GM21423 (cell line): Measurements from ENCODE around the gene LHPP.

Experiments
- ATAC-seq: cut with Tn5 transposase; IDR thresholded peaks from one replicate; pipeline ENCODE4 v1.9.1; 2021; ENCODE audit warnings: mild to moderate bottlenecking, moderate library complexity; ENCODE audit not compliant: unreplicated experiment

The LHPP gene

DNA sequence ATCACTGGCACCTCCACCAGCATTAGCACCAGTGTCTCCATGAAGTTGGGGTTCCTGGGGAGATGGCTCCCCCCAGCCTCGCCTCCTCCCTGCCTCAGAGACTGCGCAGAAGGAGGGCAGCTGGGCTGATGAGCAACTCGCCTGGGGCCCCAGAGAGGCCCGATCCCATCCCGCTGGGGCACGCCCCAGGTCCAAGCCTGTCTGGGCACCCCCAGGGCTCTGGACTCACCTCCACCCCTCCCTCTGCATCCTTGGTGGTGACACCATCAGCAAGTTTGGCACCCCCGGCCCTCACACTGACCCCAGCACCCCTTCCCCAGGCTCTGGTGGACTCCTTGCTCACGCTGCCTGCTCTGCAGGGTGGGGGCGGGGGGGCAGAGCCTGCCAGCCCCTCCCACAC lies 89.5 kb downstream of the LHPP start:
- no peak for ATAC-seq

DNA sequence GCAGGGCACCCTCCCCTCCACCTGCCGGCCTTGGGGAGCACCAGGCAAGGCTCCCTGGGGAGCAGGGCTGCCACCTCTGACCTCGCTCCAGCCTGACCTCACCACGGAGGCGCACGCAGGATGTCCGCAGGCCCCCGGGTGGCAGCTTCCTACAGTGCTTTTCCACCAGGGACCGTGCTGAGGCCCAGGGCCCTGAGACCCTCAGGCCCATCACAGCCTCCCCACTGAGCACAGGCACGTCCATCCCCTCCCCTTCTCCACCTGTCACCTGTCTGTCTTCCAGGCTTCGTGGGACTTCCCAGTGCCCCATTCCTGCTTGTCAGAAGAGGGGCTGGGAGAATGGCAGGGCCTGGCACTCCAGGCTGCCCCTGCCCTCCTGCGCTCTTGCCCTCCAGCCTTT lies 90.1 kb downstream of the LHPP start:
- ATAC-seq, result no peak

DNA sequence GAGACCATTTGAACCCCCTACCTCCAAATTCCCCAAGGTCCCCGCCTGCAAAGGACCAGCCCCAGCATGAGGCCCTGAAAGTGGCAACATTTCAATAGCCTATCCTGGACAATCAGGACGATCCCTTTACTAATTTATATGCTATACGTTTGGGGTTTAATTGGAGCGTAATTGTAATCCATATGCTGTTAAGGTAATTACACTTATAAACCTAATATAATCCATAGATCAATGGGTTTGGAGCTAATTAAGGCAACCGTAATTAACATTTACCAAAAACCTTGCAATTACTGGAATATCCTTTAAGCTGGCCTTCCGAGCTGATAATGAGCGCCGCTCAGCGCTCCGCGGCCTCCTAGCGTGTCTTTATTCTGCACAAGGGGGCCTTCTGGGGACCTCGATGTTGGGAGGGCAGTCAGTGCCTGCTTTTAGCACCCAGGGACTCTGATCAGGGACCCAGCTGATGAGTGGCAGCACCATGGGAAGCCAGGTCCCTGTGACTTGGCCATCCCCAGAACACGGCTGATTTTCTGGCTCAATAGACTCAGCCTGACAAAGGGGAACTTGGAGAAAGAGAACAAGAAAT lies 91.2 kb downstream of the LHPP start:
- ATAC-seq, result no peak

DNA sequence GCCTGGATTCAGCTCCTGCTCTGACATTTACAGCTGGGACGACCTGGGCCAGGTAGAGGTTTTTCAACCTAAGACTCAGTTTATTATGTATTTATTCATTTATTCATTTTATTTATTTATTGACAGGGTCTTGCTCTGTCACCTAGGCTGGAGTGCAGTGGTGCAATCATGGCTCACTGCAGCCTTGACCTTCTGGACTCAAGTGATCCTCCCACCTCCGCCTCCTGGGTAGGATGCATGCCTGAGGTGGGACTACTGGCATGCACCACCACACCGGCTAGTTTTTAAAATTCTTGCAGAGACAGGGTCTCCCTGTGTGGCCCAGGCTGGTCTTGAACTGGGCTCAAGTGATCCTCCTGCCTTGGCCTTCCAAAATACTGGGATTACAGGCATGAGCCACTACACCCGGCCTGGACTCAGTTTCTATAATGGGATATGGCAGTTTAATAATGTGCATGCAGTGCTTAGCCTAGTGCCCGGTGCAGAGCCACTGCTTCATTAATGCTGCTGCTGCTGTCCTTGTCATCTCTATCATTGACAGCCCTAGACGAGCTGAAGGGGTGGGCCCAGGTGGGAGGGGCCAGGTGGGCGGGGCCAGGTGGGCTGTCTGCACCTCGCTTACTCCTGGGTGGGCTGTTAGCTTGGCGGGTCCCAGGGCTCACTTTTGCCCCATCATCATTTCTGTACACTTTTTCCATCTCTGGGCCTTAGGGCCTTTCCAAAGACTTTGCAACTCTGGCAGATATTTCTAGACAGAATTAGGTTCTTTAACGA lies 92.6 kb downstream of the LHPP start:
- no peak for ATAC-seq

DNA sequence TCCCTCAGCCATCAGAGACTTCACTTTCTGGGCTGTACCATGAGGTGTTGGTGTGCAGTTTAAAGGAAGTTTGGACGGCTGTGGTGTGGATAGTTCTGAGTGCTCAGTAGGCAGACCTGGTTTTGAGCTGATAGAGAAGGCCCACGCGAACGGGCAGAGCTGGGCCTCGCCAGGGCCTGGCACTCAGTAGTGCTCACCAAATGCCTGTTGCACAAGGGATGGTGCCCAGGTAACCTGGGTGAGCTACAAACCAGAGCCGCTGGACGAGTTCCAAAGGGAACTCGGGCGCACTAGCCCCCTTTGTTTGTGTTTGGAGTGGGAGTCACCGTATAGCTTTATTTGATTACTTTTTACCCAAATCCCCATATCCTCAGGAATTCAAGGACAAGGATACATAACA lies 95.5 kb downstream of the LHPP start:
- ATAC-seq, result no peak

DNA sequence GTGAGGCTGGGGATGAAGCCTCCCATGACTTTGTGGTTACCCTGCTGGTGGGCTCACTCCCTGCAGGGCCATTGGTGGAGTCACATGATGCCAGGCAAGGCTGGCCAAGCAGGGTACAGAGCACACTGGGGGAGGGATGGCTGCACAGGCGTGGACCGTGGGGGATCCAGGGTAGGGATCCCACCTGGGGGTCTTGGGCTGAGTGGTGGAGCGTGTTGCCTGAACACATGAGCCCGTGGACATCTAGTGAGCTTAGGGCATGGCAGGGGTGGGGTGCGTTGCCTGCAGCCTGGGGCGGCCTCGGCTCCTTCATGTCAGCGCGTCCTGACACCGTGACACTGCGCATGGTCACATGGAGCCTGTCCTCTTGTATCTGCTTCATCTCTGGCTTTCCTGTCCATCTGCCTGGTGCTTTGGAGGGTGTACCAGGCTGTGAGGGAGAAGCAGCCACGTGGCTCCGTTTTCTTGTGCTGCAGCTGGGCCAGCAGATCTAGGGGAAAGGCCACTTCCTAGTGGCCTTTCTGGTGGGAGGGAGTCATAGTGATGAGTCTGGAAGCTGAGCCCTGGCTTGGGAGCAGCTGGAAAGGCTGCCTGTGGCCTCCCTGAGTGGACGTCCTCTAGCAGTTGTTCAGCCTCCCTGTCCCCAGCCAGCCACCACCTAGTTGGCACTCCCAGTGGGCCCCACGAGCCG lies 96.2 kb downstream of the LHPP start:
- no peak for ATAC-seq

DNA sequence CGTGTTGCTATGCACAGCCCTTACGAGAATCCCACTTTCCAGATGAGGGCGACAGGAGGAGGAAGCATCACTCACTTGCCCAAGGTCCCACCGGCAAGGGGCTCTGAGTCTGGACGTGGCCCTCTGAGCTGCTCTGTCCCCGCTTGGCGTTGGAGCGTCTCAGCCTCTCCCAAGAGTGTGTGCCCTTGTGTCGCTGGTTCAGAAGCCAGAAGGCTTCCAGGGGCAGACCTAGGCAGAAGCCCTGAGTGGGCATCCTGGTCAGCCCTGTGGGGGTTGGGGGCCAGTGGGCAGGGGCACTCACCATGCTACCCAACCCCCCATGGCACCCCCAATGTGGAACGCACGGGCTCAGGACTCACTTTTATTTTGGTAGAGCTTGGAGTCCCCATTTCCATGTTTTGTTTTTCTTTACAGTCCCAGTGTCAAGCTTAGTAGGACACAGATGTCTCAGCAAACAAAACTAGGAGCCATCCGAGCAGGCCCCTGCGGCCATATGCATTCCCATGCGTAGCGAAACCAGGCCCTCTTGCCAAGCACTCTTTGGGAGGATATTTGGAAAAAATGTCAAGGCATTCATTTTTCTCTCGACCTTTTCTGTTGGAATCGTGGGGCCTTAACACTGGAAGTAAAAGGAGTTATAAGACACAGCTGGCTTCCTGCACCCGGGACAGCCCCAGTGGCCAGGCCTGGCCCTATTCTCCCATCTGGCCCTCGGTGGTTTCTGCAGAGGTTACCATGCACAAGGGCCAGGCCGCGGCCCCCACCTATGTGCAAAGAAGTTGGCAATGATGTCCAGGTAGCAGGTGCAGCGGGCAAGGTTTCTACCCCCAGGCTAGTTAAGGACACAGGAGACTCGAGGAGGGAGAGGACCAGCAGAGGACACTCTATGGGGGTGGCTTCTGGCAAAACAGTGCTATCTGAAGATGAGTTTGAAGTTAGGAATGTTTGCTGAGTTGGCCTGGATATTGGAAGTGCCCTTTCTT lies 97.0 kb downstream of the LHPP start:
- no peak for ATAC-seq

DNA sequence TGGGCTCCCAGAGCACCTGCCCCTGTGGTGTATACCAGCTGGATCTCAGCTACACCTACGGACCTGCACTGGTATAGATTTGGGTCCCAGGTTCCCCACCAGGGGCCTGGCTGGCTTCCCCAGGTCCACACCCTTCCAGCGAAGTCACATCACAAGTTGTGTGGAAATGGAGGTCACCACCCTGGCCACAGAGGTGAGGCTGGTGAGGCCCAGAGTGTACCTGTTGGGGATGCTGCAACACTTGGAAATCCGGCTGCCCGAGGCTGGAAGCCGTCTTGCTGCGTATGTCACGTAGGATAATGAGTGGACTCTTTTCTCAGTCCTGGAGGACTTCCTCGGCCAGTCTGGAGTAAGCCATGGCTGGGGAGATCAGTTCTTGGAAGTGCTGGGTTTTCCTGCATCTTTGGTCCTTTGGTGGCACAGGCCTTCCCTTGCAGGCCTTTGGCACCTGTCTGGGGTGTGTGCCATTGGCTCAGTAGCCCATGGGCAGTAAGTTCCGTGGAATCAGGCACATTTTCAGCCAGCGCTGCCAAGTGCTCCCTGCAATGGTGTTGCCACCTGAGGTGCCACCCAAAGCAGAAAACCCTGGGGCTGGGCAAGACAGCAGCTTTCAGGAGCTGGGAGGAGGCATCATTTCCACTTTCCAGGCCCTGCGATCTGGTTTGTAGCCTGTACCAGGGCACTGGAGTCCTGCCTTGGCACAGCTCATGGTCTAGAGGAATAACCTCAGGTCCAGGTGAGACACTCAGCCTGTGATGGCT lies 97.9 kb downstream of the LHPP start:
- ATAC-seq, result no peak

DNA sequence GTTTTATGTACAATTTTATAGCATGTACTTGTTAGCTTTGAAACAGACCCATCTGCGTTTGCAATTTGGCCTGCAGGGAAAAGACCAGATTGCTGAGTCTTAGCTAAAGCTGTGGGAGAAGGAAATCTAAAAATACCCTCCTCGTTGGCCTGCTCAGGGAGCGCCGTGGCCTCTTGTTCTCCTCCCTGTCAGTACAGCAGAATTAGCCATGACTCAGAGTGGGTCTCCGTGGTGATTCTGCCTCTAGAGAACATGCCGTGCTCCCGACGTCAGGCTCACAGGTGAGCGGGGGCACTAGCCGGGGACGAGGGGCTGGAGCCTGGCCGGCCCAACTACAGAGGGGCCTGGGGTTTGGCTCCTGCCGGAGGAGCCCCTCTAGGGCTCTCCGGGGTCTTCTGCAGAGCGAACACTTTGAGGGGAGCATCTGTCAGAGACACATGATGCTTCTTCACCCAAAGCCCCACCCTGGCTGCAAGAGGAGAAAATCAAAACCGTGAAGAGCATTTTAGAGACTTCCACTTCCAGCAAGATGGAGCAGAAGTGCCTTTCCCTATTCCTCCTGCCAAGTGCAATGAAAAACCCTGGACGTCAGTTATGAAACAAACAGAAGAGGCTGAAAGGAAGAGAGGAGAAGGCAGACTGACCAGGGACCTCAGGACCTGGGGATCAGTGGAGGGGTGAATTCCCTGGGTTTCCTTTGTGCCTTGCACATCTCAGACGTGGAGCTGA lies 98.9 kb downstream of the LHPP start:
- no peak for ATAC-seq

DNA sequence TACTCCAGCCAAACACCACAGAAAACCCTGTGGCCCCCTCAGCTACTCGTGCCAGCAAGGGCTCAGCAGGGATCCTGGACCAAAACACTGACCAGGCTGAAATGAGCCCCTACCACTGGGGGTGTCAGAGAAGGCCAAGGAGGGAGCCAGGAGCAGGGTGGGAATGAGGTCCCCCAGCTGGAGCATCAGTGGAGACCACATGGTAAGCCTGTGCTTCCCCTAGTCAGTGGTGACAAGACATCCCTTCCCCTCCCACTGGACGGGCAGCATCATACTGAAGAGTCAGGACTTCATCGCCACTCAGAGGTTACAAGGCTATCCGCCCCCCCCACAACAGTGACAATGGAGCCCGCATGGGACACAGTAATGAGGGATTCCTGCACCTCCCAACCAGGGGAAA lies 99.6 kb downstream of the LHPP start:
- ATAC-seq, result no peak

DNA sequence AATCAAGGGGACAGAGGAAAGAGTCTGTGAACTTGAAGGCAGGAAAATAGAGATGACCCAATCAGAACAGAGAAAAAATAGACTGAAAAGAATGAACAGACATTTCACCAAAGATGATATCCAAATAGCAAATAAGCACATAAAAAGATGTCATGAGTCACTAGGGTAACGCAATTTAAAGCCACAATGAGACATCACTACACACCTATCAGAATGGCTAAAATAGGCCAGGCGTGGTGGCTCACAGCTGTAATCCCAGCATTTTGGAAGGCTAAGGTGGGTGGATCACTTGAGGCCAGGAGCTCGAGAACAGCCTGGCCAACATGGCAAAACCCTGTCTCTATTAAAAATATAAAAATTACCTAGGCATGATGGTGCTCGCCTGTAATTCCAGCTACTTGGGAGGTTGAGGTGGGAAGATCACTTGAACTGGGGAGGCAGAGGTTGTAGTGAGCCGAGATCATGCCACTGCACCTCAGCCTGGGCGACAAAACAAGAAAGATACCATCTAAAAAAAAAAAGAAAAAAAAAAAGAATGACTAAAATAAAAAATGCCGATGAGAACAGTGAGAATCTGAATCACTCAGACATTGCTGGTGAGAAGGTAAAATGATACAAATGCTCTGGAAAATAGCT lies 100.9 kb downstream of the LHPP start:
- ATAC-seq, result no peak

DNA sequence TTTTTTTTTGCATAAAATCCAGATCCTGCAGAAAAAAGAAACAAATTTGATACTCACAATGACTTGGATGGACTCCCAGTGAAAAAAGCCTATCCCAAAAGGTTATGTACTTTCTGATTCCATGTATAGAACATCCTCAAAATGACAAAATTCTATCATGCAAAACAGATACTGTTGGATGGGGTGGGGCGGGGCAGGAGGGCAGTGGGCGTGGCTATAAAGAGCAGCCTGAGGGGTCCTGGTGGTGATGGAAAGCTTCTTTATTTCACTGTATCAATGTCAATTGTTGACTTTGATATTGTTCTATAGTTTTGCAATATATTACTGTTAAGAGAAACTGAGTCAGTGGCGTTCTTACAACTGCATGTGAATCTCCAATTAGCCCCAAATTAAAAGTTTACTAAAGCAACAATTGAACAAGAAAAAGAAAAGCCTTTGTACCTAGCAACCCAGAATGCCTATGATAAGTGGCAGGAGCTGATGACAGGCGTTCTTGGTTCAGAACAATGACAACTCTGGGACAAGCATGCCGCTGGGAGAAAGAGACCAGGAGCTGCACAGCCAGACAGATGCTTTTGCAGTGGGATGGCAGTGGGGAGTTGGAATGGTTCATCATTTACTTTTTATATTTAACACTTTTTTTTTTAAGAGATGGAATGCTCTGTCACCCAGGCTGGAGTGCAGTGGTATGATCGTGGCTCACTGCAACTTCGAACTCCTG lies 101.9 kb downstream of the LHPP start:
- no peak for ATAC-seq

DNA sequence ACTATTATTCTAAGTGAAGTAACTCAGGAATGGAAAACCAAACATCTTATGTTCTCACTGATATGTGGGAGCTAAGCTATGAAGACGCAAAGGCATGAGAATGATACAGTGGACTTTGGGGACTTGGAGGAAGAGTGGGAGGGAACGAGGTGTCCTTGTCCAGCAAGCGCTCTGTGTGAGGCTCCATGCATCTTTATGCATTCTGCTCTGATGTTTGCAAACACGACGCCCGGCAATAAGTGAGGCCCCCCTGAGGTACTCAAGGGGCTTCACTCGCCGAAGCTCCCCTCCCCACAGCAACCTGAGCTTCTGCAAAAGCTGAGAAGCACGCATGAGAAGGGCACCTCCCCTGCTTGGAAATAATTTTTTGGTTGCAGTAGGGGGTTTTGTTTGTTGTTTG lies 103.3 kb downstream of the LHPP start:
- ATAC-seq, result no peak

DNA sequence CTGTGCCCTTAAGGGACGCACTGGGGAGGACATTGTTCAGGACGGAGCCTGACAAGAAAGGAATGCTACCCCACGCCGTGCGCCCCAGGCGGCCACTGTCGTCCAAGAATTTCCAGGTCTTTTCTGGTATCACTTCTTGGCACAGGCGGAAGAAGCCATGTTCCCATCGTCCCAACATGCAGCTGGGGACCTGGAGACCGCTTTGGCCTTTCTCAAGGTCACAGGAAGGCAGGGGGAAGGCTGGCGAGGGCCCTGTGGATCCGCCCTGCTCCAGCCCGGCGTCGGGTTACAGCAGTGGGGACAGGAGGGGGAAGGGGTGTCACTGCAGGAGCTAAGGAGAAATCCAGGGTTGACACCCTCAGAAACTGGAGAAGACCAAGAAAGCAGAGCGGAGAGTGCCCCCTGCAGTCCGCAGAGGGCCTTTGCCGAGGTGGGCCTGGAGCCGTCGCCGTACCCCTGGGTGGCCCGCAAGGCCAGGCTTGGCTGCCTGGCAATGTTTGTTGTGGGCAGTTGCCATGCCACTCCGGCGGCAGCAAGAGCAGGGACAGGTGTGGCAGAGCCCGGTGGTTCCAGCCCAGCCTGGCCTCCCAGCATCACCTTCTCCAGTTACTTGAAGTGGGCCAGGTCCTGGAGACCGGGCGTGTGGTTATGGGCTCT lies 104.1 kb downstream of the LHPP start:
- ATAC-seq, result no peak

DNA sequence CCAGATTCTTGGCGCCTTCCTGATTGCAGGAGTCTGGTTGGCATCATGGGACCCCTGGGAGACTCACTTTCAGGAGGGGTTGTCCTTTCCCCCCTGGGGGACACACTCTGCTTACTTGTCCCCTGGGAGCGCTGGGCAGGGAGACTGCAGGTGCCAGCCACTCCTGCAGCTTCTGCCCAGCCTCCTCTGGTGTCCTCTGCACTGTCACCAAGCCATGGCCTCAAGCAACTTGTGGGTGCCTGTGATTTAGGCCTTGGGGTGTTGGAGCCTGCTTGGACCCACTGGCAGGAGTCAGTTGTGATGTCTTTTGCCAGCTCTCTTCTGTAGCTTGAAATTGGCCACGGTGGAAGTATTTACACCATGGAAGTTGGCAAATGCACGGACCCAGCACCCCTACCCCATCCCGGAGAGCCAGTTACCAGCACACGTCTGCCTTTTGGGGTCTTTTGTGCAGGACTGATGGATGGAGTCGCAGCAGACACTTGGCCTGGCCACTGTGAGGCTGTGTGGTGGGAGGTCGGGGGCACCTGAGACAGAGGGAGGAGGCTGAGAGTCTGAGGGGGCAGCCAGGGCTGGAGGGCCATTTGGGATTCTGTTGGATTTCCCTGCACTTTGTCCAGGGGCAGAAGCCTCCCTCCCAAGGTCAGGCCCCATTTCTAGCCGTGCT lies 104.7 kb downstream of the LHPP start:
- ATAC-seq, result no peak

DNA sequence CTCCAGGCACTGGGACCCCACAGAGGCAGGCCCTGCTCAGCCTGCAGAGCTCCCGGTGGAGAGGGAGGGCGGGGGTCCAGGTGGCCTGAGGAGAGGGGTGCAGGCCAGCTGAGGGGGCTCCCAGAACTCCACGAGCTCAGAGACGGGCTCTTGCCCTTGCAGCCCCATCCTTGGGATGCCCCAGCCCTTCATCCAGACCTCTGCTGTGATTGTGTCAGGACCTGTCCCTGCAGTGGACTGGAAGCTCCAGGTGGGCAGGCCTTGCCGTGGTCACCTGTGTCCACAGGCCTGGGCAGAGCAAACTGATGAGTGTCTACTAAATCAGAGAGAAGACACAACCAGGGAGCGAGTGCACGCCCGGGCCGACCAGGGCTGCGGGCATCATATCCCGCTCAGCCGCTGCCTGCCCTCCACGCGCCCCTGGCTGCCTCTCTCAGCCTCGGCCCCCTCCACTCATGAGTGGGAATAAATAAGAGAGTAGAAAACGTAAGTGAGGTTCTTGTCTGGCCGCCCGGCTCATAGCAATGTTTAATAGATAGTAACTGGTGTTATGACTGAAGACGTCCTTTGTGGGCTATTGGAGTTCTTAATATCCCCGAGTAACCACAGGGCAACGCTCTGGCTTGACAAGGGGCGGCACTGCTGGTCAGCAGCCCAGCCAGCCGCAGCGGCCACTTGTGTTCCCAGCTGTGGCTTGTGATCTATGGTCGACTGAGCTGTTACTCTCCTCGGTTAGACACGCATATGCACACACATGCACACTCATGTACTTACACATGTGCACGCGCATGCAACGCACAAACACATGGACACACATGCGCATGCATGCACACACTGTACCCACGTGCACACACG lies 105.6 kb downstream of the LHPP start:
- no peak for ATAC-seq

DNA sequence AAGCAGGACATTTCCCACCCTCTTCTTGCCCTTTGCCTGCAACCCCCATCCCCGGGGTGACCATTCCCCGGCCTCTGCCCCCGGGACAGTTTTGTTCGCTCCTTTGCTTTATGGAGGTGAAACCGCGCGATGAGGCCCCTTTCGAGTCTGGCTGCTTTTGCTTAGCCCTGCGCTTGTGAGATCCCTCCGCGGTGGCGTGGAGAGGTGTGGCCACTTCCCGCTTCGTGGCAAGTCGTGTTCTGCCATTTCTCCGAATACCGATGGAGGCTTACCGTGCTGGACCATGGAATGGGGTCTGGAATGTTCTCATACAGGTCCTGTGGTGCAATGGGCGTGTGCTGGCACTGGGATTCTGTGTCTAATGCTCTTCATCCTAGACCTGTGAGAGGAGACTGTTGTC lies 106.7 kb downstream of the LHPP start:
- no peak for ATAC-seq
